Measurements from ENCODE around the gene RSPH6A. TPM values are rescaled to one million over a fixed set of nuclear protein-coding genes. Genes with fewer than 3 reads are reported as not detected.

RSPH6A gene
- total RNA-seq, 4 donors from 2014 or later = 0.11 TPM; not detected in 3

DNA sequence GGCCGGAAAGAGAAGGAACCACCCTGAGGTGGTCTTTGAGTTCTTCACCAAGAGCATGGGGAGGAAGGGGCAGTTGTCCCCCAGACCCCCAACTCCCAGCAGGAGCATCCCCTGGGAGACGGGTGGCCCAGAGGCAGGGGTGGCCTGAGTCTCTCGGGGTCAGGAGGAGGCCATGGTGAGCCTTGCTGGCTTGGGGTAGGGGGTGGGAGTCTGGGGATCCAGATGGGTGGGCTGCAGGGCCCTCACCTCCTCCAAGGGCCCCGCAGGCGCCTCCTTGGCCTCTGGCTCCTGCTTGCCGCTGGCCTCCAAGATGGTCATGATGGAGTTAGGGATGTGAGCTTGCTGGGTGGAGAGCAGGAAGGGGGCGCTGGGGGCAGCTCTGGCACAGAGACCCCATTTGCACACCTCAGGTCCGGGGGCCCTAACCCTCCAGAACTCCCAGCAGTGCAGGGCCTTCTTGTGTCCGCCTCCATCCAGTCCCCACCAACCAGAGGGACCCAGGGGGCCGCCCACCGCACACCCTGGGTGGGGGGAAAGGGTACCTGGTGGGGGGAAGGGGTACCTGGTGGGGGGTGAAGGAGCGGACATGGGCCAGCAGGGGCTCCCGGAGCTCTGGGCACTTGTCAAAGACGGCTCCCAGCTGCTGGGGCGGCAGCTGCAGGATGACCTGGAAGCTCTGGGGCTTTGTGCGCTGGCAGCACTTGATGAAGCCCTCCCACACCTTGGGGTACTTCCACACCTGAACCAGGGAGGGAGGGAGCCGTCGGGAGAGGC is 1.3 kb upstream of the RSPH6A start:
- Histone ChIP-seq H3K4me1 (peaks cover 14 to 30% (median 23%) of the 10 kb centered on the region in 4 donors), H3K27me3 (peaks cover 0 to 41% (median 10%) of the 10 kb centered on the region in 4 donors), H3K9me3 (no peaks in the 10 kb centered on the region), H3K27ac (replicated peaks in 1 of 4) (no peak overlapping the region), H3K36me3 (peaks cover 0 to 37% (median 22%) of the 10 kb centered on the region in 4 donors), H3K4me3 (peak overlapping the region in 2 of 4 donors; percentile 35 to 46)
- intact Hi-C loops (cut with DNase I) = loop anchor here (5.0 kb wide), 1 partner anchor 66 kb away; no protein-coding TSS in a partner anchor
- no peak for DNase-seq (ENCODE audit: extremely low spot score)
- 54% methylated on average over 11 of the region's 18 CpGs for WGBS
- no peak for TF ChIP-seq EP300 (IDR thresholded peaks at IDR 0.05)

DNA sequence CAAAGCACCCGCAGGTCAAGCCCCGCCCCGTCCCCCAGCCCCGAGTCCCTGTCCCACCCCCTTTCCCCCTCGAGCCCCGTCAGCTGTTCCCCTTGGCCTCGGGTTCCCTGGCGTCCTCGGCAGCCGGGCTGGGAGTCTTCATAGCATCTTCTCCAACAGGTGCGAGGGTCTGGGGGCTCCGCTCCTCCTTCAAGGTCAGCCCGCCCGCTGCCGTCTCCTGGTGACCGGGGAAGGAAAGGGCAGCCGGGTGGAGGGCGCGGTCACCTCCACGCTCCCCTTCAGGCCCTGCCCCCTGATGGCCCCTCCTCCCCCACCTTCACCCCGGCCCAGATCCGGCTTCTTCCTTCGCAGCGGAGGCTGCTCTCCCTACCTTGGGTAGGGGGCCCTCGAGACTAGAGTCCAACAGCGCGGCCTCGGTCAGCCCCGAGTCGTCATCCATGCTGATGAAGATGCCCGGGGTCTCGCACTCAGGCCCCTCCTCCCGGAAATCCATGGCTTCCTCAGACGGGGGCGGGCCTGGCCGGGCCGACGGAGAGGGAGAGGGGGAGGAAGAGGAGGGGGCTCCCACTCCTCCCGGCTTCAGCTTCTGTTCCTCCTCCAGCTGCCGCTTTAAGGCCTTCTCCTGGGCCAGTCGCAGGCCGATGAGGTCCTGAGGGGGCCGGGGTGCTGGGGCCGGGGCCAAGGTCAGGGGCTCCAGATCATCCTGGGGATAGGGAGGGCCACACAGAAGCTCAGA is 541 bp upstream of the RSPH6A start:
- intact Hi-C loops (cut with DNase I) = loop anchor here (5.0 kb wide), 1 partner anchor 67 kb away; no protein-coding TSS in a partner anchor
- Histone ChIP-seq H3K27me3 (peaks cover 0 to 44% (median 10%) of the 10 kb centered on the region in 4 donors), H3K4me1 (peaks cover 14 to 30% (median 23%) of the 10 kb centered on the region in 4 donors), H3K9me3 (no peaks in the 10 kb centered on the region), H3K4me3 (peak overlapping the region; percentile 35 to 51 (median 44)), H3K27ac (replicated peaks in 1 of 4) (no peak overlapping the region), H3K36me3 (peaks cover 0 to 30% (median 14%) of the 10 kb centered on the region in 4 donors)
- TF ChIP-seq POLR2AphosphoS5 (IDR thresholded peaks at IDR 0.05) (no peak), EP300 (IDR thresholded peaks at IDR 0.05) (no peak), POLR2A (IDR thresholded peaks at IDR 0.05; ENCODE audit: low read depth) (no peak)
- TF ChIP-seq, protein P1, sequence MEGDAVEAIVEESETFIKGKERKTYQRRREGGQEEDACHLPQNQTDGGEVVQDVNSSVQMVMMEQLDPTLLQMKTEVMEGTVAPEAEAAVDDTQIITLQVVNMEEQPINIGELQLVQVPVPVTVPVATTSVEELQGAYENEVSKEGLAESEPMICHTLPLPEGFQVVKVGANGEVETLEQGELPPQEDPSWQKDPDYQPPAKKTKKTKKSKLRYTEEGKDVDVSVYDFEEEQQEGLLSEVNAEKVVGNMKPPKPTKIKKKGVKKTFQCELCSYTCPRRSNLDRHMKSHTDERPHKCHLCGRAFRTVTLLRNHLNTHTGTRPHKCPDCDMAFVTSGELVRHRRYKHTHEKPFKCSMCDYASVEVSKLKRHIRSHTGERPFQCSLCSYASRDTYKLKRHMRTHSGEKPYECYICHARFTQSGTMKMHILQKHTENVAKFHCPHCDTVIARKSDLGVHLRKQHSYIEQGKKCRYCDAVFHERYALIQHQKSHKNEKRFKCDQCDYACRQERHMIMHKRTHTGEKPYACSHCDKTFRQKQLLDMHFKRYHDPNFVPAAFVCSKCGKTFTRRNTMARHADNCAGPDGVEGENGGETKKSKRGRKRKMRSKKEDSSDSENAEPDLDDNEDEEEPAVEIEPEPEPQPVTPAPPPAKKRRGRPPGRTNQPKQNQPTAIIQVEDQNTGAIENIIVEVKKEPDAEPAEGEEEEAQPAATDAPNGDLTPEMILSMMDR (IDR thresholded peaks at IDR 0.05) = no peak
- WGBS = 20% methylated on average over 33 of the region's 44 CpGs
- no peak for DNase-seq (ENCODE audit: extremely low spot score)

DNA sequence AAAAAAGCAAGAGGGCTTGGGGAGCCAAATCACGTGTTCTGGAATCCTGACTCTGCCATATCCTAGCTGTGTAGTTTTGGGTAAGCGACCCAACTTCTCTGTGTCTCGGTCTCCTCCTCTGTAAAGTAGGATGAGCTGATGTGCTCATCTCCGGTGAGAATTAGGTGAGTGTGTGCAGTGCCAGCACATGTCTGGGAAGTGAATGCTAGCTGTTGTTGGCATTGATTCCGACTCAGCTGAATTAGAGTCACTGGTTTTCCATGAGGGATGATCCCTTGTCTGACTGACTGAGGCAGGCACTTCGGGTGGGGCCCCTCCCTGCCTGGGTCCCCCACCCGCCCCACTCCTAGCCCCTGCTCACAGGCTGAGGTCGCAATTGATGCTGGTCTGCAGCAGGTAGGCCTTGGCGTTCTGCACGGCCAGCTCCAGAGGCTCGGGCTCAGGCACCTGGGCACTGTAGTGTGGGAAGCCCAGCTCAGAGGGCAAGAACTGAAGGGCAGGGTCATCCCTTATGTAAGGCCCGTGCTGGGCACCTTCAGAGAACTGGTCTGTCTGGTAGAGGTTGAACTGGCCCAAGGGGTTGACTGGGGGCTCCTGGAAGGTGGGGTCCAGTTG is 835 bp downstream of the RSPH6A start:
- DNase-seq (ENCODE audit: extremely low spot score) = no peak
- no CpG with 5 or more reads among the region's 12 CpGs for WGBS
- H3K27ac ChIP-seq (replicated peaks in 1 of 4) = no peak overlapping the region
- TF ChIP-seq, protein P1 (IDR thresholded peaks at IDR 0.05) = no peak
- TF ChIP-seq POLR2A (IDR thresholded peaks at IDR 0.05; ENCODE audit: low read depth) = no peak
- TF ChIP-seq POLR2AphosphoS5 (IDR thresholded peaks at IDR 0.05) = no peak
- no peak for TF ChIP-seq EP300 (IDR thresholded peaks at IDR 0.05)
- peaks cover 0 to 49% (median 10%) of the 10 kb centered on the region in 4 donors for H3K27me3 ChIP-seq
- intact Hi-C loops (cut with DNase I) = no loop called here
- H3K4me1 ChIP-seq = peaks cover 14 to 35% (median 29%) of the 10 kb centered on the region in 4 donors
- peaks cover 0 to 16% (median under 1%) of the 10 kb centered on the region in 4 donors for H3K36me3 ChIP-seq
- no peaks in the 10 kb centered on the region for H3K9me3 ChIP-seq
- H3K4me3 ChIP-seq = no peak overlapping the region

DNA sequence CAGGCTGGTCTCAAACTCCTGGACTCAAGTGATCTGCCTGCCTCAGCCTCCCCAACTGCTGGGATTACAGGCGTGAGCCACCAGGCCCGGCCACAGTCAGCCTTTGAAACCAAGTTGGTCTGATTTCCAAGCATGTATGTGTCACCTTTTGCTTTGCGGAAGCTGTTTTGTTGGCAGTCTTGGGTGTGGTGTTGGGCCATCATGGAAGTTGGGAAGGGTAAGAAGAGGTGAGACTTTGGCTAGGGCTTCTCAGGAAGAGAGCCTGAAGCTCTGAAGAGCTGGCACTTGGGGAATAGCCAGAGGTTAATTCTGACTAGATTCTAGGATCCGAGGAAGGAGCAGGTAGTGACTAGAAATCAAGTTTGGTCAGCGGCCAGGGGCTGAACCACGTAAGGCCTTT is 2.8 kb downstream of the RSPH6A start:
- TF ChIP-seq, protein P1 (IDR thresholded peaks at IDR 0.05) = no peak
- no peak for TF ChIP-seq EP300 (IDR thresholded peaks at IDR 0.05)
- H3K27ac ChIP-seq (replicated peaks in 1 of 4) = no peak overlapping the region
- peaks cover 14 to 31% (median 27%) of the 10 kb centered on the region in 4 donors for H3K4me1 ChIP-seq
- WGBS = 91% methylated on average over 6 of the region's 6 CpGs
- H3K27me3 ChIP-seq = peaks cover 0 to 49% (median 10%) of the 10 kb centered on the region in 4 donors
- H3K9me3 ChIP-seq = no peaks in the 10 kb centered on the region
- H3K36me3 ChIP-seq = no peaks in the 10 kb centered on the region
- DNase-seq (ENCODE audit: extremely low spot score) = no peak
- intact Hi-C loops (cut with DNase I) = no loop called here
- H3K4me3 ChIP-seq = no peak overlapping the region
